Measurements from ENCODE around the gene DEDD.

- TF ChIP-seq LARP7 (IDR thresholded peaks at IDR 0.05) (no peak), RELA (IDR thresholded peaks at IDR 0.05; ENCODE audit: borderline replicate concordance, partially characterized antibody) (no peak), REST (IDR thresholded peaks at IDR 0.05; ENCODE audit: low read depth, low read length) (no peak), POLR2AphosphoS5 (IDR thresholded peaks at IDR 0.05; ENCODE audit: low read length) (no peak), EP300 (IDR thresholded peaks at IDR 0.05; ENCODE audit: borderline replicate concordance in 1 of 2, control insufficient read depth in 1 of 2, low read depth in 2 of 2, low read length in 2 of 2) (no peak), RFX5 (IDR thresholded peaks at IDR 0.05; ENCODE audit: low read depth, low read length) (no peak), CTCF (IDR thresholded peaks at IDR 0.05 in 2 of 3, conservative IDR thresholded peaks at IDR 0.05 in 1 of 3; ENCODE audit: control insufficient read depth in 2 of 3, extremely low read depth in 1 of 3, insufficient read depth in 1 of 3, low read depth in 3 of 3, low read length in 3 of 3) (no peak), POLR2A (IDR thresholded peaks at IDR 0.05; ENCODE audit: low read depth, low read length) (no peak), EGR1 (IDR thresholded peaks at IDR 0.05; ENCODE audit: borderline replicate concordance in 1 of 2, low read depth in 2 of 2, low read length in 2 of 2) (no peak), JUNB (IDR thresholded peaks at IDR 0.05) (no peak), EZH2 (IDR thresholded peaks at IDR 0.05; ENCODE audit: borderline replicate concordance, control insufficient read depth, low read depth, low read length) (no peak), CEBPZ (IDR thresholded peaks at IDR 0.05; ENCODE audit: low read depth, low read length) (no peak), SPI1 (IDR thresholded peaks at IDR 0.05; ENCODE audit: borderline replicate concordance, insufficient read depth, low read depth, low read length) (no peak), TBL1XR1 (IDR thresholded peaks at IDR 0.05; ENCODE audit: low read depth, low read length) (no peak)
Measured at GRCh38 chr1:161076410-161076809, 56.1 kb downstream of the DEDD start.

Data from GM12878 (cell line).